HG02938 (cell line): ENCODE data around the gene NTMT2.

Source experiments
- ATAC-seq: cut with Tn5 transposase; IDR thresholded peaks from one replicate; pipeline ENCODE4 v1.9.1; 2021; ENCODE audit warnings: mild to moderate bottlenecking, moderate library complexity; ENCODE audit not compliant: unreplicated experiment

Gene NTMT2

DNA sequence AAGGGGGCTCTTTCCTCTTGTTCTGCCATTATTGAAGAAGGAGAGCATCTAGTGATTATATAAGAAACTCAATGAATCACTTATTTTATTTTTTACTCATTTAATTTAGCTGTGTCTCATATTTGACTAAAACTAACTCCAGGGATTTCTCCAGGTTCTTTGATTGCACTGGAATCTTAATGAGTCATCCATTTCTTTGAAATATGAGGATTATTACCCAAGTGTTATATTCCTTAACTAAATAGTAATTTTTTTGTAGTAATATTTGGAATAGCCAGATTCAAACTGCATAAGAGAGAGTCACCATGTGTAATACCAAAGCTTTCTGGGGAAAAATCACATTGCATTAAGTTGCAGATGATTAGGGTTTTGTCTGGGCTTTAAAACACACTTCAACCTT, 59.5 kb downstream of the NTMT2 start:
- ATAC-seq: no peak

DNA sequence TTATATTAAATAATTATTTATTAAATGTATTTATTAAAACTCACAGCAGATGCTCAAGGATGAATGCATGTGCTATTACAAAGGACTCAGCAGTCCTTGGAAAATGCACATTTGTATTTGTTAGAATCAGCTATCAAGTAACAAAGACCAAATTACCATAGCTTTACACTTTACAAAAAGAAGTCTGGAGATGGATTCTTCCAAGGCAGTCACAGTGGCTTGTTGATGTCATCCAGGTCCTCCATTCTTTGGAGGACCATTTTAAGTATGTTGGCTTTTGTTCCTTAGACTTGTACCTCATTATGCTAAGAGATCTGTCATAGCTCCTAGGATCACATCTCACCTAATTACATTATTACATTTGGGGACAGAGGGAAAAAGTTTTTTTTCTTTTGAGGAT, 63.4 kb downstream of the NTMT2 start:
- ATAC-seq: no peak

DNA sequence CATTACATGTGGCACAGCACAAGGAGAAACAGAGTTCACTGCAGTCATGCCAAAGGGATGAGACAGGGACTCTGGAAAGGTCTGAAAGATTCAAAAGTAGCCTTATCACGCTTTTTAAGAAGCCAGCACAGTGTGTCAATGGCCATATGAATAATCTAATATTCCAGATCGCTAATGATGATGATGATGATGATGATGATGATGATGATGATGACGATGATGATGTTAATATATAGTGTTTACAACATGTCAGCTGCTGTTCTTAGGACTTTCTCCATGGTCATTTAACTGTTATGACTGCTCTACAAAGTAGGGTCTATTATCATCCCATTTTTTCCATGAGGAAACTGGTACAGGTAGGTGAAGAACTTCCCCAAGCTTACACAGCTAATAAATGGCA, 64.4 kb downstream of the NTMT2 start:
- no peak for ATAC-seq

DNA sequence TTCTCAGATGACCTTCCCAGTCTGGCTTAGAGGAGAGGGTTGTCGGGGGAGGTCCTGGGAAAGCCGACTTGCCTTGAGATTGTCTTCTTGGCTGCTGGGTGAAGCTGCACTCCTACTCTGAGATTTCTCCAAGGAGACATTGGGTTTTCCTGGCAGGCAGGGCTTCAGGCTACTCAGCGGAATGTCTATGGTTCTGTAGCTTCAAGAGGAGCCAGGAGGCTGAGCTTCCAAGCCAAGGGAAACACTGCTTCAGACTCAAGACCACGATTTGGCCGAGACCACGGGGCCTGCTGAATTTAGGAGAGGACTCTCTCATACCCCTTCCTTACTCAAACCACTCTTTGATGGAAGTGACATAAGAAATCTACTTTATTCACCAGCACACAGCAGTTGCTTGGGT, 67.8 kb downstream of the NTMT2 start:
- no peak for ATAC-seq

DNA sequence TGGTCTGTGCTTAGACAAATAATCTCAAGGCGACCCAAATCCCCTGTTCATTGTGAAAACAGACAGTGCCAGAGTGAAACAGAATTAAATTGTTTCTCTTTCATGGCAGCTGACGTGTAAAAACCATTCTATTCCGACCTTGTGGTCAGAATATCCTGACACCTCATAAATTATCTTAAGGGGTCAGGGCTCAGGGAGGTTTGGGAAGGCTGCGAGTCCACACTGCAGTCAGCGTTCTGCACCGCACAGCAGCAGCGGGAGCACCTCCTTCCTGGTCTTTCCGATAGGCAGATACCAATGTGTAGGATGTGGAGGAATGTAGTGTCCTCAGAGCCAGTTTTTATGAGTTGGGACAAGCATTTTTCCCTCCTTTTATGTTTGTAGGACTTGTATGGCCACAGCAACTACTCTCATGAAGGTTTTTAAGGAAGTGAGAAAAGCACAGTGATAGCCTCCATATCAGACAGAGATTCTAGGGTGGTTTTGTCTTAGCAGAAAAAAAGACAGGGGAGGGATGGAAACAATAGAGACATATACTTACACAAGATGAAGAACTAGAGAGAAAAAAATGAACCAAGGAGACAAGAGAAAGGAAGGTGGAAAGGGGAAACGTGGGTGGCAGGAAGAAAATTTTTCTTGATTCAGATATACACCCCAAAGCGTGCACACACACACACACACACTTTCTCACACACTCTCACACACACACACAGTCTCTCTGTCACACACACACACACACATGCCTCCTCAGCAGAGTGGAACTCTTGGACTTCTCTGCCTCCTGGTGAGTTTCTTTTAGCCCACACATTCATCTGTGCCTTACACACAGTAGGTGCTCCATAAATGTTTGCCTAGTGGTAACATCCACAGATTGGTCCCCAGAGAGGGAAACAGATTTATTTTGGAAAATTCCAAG, 68.6 kb downstream of the NTMT2 start:
- ATAC-seq: peak; percentile 82

DNA sequence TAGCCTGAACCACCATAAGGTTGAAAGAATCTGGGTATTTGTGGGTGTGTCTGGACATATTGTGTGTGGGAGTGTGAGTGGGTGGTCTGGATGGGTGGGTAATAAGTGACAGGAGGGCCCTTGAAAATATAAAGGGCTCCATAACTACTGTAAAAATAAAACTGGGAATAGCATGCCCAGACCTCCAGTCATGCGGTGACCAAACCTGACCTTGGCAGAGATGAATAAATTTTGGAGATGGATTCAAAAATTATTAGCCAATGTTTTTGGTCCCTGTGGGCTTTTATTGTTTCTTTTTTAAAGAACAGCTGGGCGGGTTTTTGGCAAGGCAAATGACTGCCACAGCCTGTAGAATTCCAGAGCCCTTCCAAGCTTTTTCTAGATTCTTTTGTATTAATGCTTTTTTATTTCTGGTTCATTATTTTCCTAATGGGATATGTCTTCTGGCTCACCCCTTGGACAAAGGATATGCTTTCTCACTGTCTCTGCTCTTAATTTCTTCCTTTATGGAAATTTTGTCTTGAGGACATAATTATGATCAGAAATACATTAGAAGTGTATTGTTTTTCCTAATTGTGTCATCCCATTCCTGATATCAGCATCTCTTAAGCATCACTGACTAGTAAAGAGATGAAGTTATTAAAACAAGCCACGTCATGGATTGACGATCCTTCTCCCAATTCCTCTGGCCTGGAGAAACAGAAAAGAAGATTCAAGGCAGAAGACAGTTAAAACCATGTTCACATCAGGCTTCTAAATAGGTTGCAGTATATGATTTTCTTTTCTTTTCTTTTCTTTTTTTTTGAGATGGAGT, 69.5 kb downstream of the NTMT2 start:
- no peak for ATAC-seq

GRCh38 chr1:170217517-170218256, 71.9 kb downstream of the NTMT2 start:
- ATAC-seq: no peak

GRCh38 chr1:170218257-170218650, 72.5 kb downstream of the NTMT2 start:
- ATAC-seq: no peak
